ENCODE results near the gene SP100.

Gene SP100

GRCh38 chr2:230564805-230565779 is 149.1 kb downstream of the SP100 start:
- DNase-seq: peak; percentile 60

- DNase-seq: no peak
These were observed 153.3 kb downstream of the SP100 start for GRCh38 chr2:230569298-230569697.

DNA sequence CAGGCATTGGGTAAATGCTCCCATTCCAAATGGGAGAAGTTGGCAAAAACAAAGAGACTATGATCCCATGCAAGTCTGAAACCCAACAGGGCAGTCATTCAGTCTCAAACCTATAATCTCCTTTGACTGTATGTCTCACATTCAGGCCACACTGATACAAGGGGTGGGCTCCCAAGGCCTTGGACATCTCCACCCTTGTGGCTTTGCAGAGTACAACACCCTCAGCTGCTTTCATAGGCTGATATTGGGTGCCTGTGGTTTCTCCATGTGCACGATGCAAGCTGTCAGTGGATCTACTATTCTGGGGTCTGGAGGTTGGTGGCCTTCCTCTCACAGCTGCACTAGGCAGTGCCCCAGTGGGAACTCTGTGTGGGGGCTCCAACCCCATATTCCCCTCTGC is 155.0 kb downstream of the SP100 start:
- DNase-seq: no peak

DNA sequence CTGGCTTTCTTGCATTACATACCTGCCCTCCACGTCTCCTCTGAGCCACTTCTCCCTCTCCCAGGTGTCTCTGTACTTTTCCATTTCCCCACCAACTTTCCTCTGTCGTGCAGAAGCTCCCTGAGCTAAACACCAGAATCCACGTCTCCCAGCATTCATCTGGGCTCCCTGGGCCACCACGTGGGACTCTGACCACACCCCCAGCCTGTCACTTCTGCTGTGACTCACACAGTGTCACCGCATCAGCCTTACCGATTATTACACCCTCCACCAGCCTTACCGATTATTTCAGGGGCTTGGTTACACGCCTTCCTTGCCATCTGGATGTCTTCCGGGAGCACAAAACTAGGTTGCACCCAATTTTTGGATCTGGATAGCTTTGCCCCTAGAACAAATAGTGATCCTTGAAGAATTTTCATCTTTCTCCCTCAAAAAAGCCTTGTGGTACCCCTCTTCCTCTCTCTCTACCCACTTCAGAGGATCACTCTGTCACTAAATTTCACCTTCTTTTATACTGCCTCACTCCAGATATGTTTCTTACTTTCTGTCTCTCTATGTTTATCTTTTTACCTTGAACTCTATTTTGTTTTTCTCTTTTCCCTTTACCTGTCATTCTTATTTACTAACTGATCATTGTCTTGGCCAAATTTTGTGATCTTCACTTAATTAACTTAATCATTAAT is 159.8 kb downstream of the SP100 start:
- no peak for DNase-seq

GRCh38 chr2:230577114-230577513 is 161.1 kb downstream of the SP100 start:
- no peak for DNase-seq

DNA sequence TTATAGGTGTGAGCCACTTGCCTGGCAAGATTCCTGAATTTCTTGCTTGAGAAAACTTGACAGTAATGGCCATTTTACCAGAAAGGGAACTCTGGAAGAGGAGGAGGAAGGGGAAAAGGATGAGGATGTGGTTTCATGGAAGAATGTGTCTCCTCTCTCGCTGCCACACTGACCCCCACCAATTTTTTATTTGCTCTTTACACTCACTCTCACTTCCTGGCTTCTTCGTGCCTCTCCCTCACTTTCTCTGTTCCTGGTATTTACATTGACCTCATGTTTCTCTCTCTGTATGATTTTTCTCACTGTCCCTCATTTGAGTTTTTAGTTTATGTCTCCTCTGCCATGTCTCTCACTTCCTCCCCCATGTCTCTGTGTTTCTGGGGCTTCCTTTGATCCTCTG is 162.1 kb downstream of the SP100 start:
- no peak for DNase-seq

DNA sequence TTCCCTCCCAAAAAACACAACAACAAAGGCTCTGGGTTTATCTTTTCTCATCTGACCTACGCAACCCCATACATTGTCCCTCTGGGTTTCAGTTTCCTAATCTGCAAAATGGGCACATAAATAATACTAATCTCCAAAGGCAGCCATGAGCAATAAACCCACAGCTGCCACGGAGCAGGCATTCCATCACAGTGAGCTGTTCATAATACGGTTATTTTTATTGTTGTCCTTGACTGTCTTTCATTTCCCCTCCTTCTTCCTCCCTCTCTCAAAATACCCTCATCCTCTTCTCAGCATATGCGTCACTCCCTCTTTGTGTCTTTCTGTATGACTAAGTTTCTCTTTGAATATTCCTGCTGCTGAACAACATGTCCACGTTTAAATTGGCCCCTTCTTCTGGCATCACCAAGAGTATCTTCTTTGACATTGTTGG is 166.9 kb downstream of the SP100 start:
- DNase-seq: no peak

GRCh38 chr2:230583581-230583980 is 167.6 kb downstream of the SP100 start:
- DNase-seq: no peak

GRCh38 chr2:230586328-230586982 is 170.5 kb downstream of the SP100 start:
- no peak for DNase-seq

GRCh38 chr2:230589025-230589424 is 173.0 kb downstream of the SP100 start:
- DNase-seq: no peak

DNA sequence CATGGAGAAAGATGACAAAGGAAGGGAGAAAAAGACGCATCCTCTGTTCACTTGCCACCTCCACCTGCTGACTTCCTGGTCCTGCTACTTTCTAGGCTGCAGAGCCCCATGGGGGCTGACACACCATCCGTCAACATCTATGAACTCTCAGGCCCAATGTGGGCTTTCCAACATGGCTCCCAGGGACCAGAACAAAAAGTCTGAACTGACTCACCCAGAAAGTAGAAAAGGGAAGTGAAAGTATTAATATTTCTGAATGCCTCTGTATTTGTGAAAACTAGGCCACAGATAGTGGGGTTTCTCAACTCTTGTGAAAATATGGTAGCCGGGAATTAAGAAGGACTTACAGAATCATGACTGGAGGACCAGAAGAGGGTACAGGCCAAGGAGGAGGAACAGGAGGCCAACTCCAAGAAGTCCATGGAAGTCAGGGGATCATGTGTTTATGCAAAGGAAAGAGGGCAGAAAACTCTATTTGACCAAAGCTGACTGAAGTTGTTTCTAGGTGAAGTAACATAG is 173.6 kb downstream of the SP100 start:
- no peak for DNase-seq

GRCh38 chr2:230590333-230590732 is 174.3 kb downstream of the SP100 start:
- DNase-seq: no peak

DNA sequence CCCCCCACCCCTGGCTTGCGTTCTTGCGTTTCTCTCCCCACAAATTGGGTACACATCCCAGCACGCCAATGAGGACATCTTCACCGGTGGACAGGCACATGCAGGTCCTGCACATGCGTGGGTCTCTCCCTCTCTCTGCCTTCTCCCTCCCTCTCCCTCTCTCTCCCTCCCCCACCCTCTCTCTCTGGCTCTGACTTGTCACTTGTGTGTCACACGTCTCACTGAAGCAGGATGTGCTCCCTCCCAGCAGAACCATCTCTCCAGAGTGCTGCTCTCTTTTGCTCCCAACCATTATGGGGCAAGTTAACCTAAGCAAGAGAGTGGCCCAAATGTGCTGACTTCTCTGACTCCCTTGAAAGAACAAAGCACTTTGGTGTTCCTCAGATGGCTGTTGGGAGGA is 175.8 kb downstream of the SP100 start:
- DNase-seq: no peak

- no peak for DNase-seq
These were observed 176.8 kb downstream of the SP100 start for GRCh38 chr2:230592775-230593174.
